HG03457 (cell line): ENCODE data around the gene SPCS3.
A peak's percentile ranks its signal among the peaks of the same experiment; 100 is the strongest.
"Not testable (repeated sequence)": the region's sequence is repeated elsewhere in the genome, so short reads cannot be mapped to it uniquely, and the experiment has no call there.

Source experiments
- ATAC-seq: cut with Tn5 transposase; IDR thresholded peaks from one replicate; pipeline ENCODE4 v1.9.1; 2021; ENCODE audit warnings: moderate number of reproducible peaks; ENCODE audit not compliant: unreplicated experiment

Gene SPCS3

GRCh38 chr4:176345346-176345745 is 25.6 kb downstream of the SPCS3 start:
- not testable (repeated sequence) for ATAC-seq

- ATAC-seq: not testable (repeated sequence)
Observed at GRCh38 chr4:176346836-176347235, 27.1 kb downstream of the SPCS3 start.

- ATAC-seq: no peak
Observed at GRCh38 chr4:176350671-176351070, 30.9 kb downstream of the SPCS3 start.

GRCh38 chr4:176354884-176355283 is 35.1 kb downstream of the SPCS3 start:
- ATAC-seq: no peak

- peak; percentile 97 for ATAC-seq
Observed at GRCh38 chr4:176357359-176358082, 37.8 kb downstream of the SPCS3 start.

GRCh38 chr4:176358083-176358469 is 38.3 kb downstream of the SPCS3 start:
- no peak for ATAC-seq

- no peak for ATAC-seq
Observed at GRCh38 chr4:176359590-176359989, 39.8 kb downstream of the SPCS3 start.

- no peak for ATAC-seq
Observed at GRCh38 chr4:176360446-176360845, 40.7 kb downstream of the SPCS3 start.

GRCh38 chr4:176363072-176363471 is 43.3 kb downstream of the SPCS3 start:
- ATAC-seq: peak; percentile 70

GRCh38 chr4:176367771-176368465 is 48.2 kb downstream of the SPCS3 start:
- ATAC-seq: no peak

GRCh38 chr4:176376032-176376614 is 56.4 kb downstream of the SPCS3 start:
- no peak for ATAC-seq

- peak; percentile 84 for ATAC-seq
Observed at GRCh38 chr4:176377780-176378179, 58.0 kb downstream of the SPCS3 start.

GRCh38 chr4:176380352-176381157 is 60.8 kb downstream of the SPCS3 start:
- no peak for ATAC-seq
